GM10847 (cell line): ENCODE results near the gene GALNT18.

ENCODE experiments used
- POLR2A ChIP-seq: IDR thresholded peaks from 2 replicates; pipeline ENCODE4 v1.6.1; 2011; ENCODE audit not compliant: insufficient read length; ENCODE audit errors: extremely low read depth

The GALNT18 gene

GRCh38 chr11:11514246-11514645, 107.6 kb downstream of the GALNT18 start:
- TF ChIP-seq POLR2A, result no peak

GRCh38 chr11:11513422-11513821, 108.4 kb downstream of the GALNT18 start:
- TF ChIP-seq POLR2A, result no peak

- TF ChIP-seq POLR2A, result no peak
These were observed 108.9 kb downstream of the GALNT18 start for GRCh38 chr11:11512929-11513328.

- TF ChIP-seq POLR2A, result no peak
These were observed 109.3 kb downstream of the GALNT18 start for GRCh38 chr11:11512502-11512901.

- TF ChIP-seq POLR2A, result no peak
These were observed 109.7 kb downstream of the GALNT18 start for GRCh38 chr11:11512090-11512489.

- TF ChIP-seq POLR2A, result no peak
These were observed 110.9 kb downstream of the GALNT18 start for GRCh38 chr11:11510939-11511338.

GRCh38 chr11:11505692-11506091, 116.1 kb downstream of the GALNT18 start:
- TF ChIP-seq POLR2A, result no peak

GRCh38 chr11:11505190-11505589, 116.6 kb downstream of the GALNT18 start:
- no peak for TF ChIP-seq POLR2A

- TF ChIP-seq POLR2A, result no peak
These were observed 117.7 kb downstream of the GALNT18 start for GRCh38 chr11:11504071-11504470.

GRCh38 chr11:11502263-11502861, 119.4 kb downstream of the GALNT18 start:
- no peak for TF ChIP-seq POLR2A

- TF ChIP-seq POLR2A, result no peak
These were observed 120.1 kb downstream of the GALNT18 start for GRCh38 chr11:11501546-11502262.

- no peak for TF ChIP-seq POLR2A
These were observed 120.9 kb downstream of the GALNT18 start for GRCh38 chr11:11500744-11501487.

GRCh38 chr11:11499300-11499699, 122.5 kb downstream of the GALNT18 start:
- TF ChIP-seq POLR2A, result no peak

- no peak for TF ChIP-seq POLR2A
These were observed 123.6 kb downstream of the GALNT18 start for GRCh38 chr11:11498195-11498594.

- no peak for TF ChIP-seq POLR2A
These were observed 124.9 kb downstream of the GALNT18 start for GRCh38 chr11:11496879-11497278.

- TF ChIP-seq POLR2A, result no peak
These were observed 127.5 kb downstream of the GALNT18 start for GRCh38 chr11:11494348-11494747.
